DMS79 (cell line): ENCODE results near the gene NDUFV1.
"Not testable (repeated sequence)": the region's sequence is repeated elsewhere in the genome, so short reads cannot be mapped to it uniquely, and the experiment has no call there.

Source experiments
- DNase-seq: peaks from one replicate; lab custom pipeline; 2025; lab: John Stamatoyannopoulos, UW

The NDUFV1 gene

DNA sequence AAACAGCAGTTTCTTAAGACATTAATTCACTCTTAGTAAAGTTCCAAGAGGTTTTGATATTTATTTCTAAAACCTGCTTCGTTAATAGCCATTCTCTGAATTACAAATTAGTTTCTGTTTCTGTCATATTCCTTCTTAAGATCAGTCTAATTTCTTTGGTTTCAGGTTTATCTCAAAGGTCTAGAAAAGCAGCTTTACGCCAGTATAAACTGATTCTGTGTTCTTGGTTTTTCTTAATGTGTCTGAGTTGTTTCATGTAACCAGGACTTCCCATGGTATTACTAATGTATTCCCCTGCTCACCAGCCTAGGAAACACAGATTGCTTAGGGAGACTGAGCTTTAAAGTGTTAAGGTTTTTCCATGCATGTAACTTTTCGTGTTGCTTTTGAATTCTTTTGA, 50.6 kb downstream of the NDUFV1 start:
- DNase-seq, result no peak

GRCh38 chr11:67659651-67660165, 53.0 kb downstream of the NDUFV1 start:
- DNase-seq, result not testable (repeated sequence)

DNA sequence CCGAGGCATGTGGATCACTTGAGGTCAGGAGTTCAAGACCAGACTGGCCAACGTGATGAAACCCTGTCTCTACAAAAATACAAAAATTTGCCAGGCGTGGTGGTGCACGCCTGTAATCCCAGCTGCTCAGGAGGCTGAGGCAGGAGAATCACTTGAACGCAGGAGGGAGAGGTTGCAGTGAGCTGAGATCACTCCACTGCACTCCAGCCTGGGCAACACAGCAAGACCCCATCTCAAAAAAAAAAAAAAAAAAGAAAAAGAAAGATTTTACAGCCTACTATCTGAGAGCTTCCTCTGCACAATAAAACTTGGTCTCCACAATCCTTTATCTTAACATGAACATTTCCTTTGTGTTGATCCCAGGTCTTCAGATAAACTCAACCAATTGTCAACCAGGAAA, 54.0 kb downstream of the NDUFV1 start:
- DNase-seq, result not testable (repeated sequence)
